ENCODE measurements around the gene CDK3.
"Not testable (repeated sequence)": the region's sequence is repeated elsewhere in the genome, so short reads cannot be mapped to it uniquely, and the experiment has no call there.

The CDK3 gene

GRCh38 chr17:75959839-75960511 lies 40.7 kb upstream of the CDK3 start:
- H2AFZ ChIP-seq (ENCODE audit: low read length) = no peak overlapping the region
- no peak overlapping the region for H3K4me2 ChIP-seq (ENCODE audit: low read depth, low read length)

DNA sequence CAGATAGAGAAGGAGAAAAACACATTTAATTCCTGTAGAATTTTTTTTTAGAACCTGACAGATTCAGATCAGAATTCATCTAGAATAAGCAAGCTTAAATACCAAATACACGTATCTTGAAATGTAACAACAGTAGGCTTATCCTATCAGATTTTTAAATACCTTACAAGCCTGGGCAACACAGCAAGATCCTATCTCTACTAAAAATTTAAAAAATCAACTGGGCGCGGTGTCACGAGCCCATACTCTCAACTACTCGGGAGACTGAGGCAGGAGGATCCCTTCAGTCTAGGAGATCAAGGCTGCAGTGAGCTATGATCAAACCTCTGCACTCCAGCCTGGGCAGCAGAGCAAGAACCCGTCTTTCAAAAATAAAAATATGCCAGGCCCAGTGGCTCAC lies 35.2 kb upstream of the CDK3 start:
- no peak for DNase-seq
- Histone ChIP-seq H3K4me1 (ENCODE audit: low read length) (no peaks in the 10 kb centered on the region), H3K9ac (ENCODE audit: low read length) (no peak overlapping the region), H3K9me2 (replicated peaks; ENCODE audit: insufficient read depth, low read length) (no peaks in the 10 kb centered on the region), H3K4me2 (ENCODE audit: low read depth, low read length) (no peak overlapping the region), H3K9me3 (replicated peaks; ENCODE audit: insufficient read depth, low read length) (no peaks in the 10 kb centered on the region), H3F3A (ENCODE audit: insufficient read depth, low read length) (no peaks in the 10 kb centered on the region), H3K36me3 (replicated peaks; ENCODE audit: insufficient read depth, low read length) (no peaks in the 10 kb centered on the region), H3K4me3 (ENCODE audit: low read length) (no peak overlapping the region), H3K27ac (ENCODE audit: low read length) (no peak overlapping the region), H3K79me2 (ENCODE audit: low read length) (no peaks in the 10 kb centered on the region), H2AFZ (ENCODE audit: low read length) (no peak overlapping the region), H4K20me1 (ENCODE audit: insufficient read depth, low read length) (no peaks in the 10 kb centered on the region), H3K27me3 (replicated peaks; ENCODE audit: insufficient read depth, low read length) (no peaks in the 10 kb centered on the region)
- TF ChIP-seq, protein P1, sequence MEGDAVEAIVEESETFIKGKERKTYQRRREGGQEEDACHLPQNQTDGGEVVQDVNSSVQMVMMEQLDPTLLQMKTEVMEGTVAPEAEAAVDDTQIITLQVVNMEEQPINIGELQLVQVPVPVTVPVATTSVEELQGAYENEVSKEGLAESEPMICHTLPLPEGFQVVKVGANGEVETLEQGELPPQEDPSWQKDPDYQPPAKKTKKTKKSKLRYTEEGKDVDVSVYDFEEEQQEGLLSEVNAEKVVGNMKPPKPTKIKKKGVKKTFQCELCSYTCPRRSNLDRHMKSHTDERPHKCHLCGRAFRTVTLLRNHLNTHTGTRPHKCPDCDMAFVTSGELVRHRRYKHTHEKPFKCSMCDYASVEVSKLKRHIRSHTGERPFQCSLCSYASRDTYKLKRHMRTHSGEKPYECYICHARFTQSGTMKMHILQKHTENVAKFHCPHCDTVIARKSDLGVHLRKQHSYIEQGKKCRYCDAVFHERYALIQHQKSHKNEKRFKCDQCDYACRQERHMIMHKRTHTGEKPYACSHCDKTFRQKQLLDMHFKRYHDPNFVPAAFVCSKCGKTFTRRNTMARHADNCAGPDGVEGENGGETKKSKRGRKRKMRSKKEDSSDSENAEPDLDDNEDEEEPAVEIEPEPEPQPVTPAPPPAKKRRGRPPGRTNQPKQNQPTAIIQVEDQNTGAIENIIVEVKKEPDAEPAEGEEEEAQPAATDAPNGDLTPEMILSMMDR (IDR thresholded peaks at IDR 0.05; ENCODE audit: low read length) = no peak
- no peak for TF ChIP-seq EZH2 (optimal IDR thresholded peaks at IDR 0.05; ENCODE audit: low read depth, low read length)
- no peak for TF ChIP-seq EZH2phosphoT487 (IDR thresholded peaks at IDR 0.05; ENCODE audit: low read length)

More at GRCh38 chr17:75959839-75960511, 40.7 kb upstream of the CDK3 start:
- Histone ChIP-seq H3K36me3 (replicated peaks; ENCODE audit: insufficient read depth, low read length) (no peaks in the 10 kb centered on the region), H3K27ac (ENCODE audit: low read length) (no peak overlapping the region), H3K9me2 (replicated peaks; ENCODE audit: insufficient read depth, low read length) (no peaks in the 10 kb centered on the region), H3K4me3 (ENCODE audit: low read length) (no peak overlapping the region), H3K27me3 (replicated peaks; ENCODE audit: insufficient read depth, low read length) (no peaks in the 10 kb centered on the region), H3K4me1 (ENCODE audit: low read length) (no peaks in the 10 kb centered on the region), H3F3A (ENCODE audit: insufficient read depth, low read length) (no peaks in the 10 kb centered on the region), H3K9me3 (replicated peaks; ENCODE audit: insufficient read depth, low read length) (no peaks in the 10 kb centered on the region), H3K9ac (ENCODE audit: low read length) (no peak overlapping the region), H4K20me1 (ENCODE audit: insufficient read depth, low read length) (no peaks in the 10 kb centered on the region), H3K79me2 (ENCODE audit: low read length) (no peaks in the 10 kb centered on the region)
- DNase-seq = no peak
- TF ChIP-seq EZH2phosphoT487 (IDR thresholded peaks at IDR 0.05; ENCODE audit: low read length) (no peak), EZH2 (optimal IDR thresholded peaks at IDR 0.05; ENCODE audit: low read depth, low read length) (no peak)
- TF ChIP-seq, protein P1 (IDR thresholded peaks at IDR 0.05; ENCODE audit: low read length) = no peak

DNA sequence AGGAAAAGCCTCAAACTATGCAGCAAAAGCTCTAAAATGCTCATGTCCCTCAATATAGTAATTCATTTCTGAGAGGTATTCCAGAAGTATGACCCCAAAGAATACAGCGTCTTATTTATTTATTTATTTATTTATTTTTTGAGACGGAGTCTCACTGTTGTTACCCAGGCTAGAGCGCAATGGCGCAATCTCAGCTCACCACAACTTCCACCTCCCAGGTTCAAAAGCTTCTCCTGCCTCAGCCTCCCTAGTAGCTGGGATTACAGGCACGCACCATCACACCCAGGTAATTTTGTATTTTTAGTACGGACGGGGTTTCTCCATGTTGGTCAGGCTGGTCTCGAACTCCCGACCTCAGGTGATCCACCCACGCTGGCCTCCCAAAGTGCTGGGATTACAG lies 31.6 kb upstream of the CDK3 start:
- H3K9me2 ChIP-seq (replicated peaks; ENCODE audit: insufficient read depth, low read length); H3K4me1 ChIP-seq (ENCODE audit: low read length); H3K36me3 ChIP-seq (replicated peaks; ENCODE audit: insufficient read depth, low read length); H3K9ac ChIP-seq (ENCODE audit: low read length); H3K4me3 ChIP-seq (ENCODE audit: low read length); H3K4me2 ChIP-seq (ENCODE audit: low read depth, low read length); H3F3A ChIP-seq (ENCODE audit: insufficient read depth, low read length); H4K20me1 ChIP-seq (ENCODE audit: insufficient read depth, low read length); H3K79me2 ChIP-seq (ENCODE audit: low read length); H3K27ac ChIP-seq (ENCODE audit: low read length); H3K9me3 ChIP-seq (replicated peaks; ENCODE audit: insufficient read depth, low read length); H2AFZ ChIP-seq (ENCODE audit: low read length); DNase-seq; H3K27me3 ChIP-seq (replicated peaks; ENCODE audit: insufficient read depth, low read length): not testable (repeated sequence)

DNA sequence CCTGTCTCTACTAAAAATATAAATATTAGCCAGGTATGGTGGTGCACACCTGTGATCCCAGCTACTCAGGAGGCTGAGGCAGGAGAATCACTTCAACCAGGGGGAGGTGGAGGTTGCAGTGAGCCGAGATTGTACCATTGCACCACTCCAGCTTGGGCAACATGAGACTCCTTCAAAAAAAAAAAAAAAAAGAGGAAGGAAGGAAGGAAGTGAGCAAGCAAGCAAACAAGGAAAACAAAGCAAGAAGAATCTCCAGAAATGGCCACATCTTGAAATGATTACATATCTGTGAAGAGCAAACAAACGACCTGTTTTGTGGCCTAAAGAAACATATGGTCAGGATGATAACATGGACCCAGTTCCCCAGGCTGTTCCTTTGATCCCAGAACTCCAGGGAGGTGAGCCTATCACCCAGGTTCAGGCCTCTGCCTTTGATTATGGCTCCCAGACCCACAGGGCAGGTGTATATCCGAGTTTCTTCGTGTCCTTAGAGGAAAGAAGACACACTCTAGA lies 30.6 kb upstream of the CDK3 start:
- H3K4me1 ChIP-seq (ENCODE audit: low read length) = no peaks in the 10 kb centered on the region
- DNase-seq = no peak
- H2AFZ ChIP-seq (ENCODE audit: low read length) = no peak overlapping the region
- TF ChIP-seq EZH2 (optimal IDR thresholded peaks at IDR 0.05; ENCODE audit: low read depth, low read length) = no peak
- TF ChIP-seq, protein P1 (IDR thresholded peaks at IDR 0.05; ENCODE audit: low read length) = no peak
- TF ChIP-seq EZH2phosphoT487 (IDR thresholded peaks at IDR 0.05; ENCODE audit: low read length) = no peak
- no peak overlapping the region for H3K27ac ChIP-seq (ENCODE audit: low read length)
- no peaks in the 10 kb centered on the region for H3K9me2 ChIP-seq (replicated peaks; ENCODE audit: insufficient read depth, low read length)
- H3F3A ChIP-seq (ENCODE audit: insufficient read depth, low read length) = no peaks in the 10 kb centered on the region
- H3K9me3 ChIP-seq (replicated peaks; ENCODE audit: insufficient read depth, low read length) = no peaks in the 10 kb centered on the region
- no peak overlapping the region for H3K4me2 ChIP-seq (ENCODE audit: low read depth, low read length)
- H3K9ac ChIP-seq (ENCODE audit: low read length) = no peak overlapping the region
- H3K36me3 ChIP-seq (replicated peaks; ENCODE audit: insufficient read depth, low read length) = no peaks in the 10 kb centered on the region
- no peaks in the 10 kb centered on the region for H4K20me1 ChIP-seq (ENCODE audit: insufficient read depth, low read length)
- H3K79me2 ChIP-seq (ENCODE audit: low read length) = no peaks in the 10 kb centered on the region
- no peak overlapping the region for H3K4me3 ChIP-seq (ENCODE audit: low read length)
- no peaks in the 10 kb centered on the region for H3K27me3 ChIP-seq (replicated peaks; ENCODE audit: insufficient read depth, low read length)

Measured in MM.1S (cell line).